ENCODE data around the gene TFAP2C.

Gene TFAP2C

DNA sequence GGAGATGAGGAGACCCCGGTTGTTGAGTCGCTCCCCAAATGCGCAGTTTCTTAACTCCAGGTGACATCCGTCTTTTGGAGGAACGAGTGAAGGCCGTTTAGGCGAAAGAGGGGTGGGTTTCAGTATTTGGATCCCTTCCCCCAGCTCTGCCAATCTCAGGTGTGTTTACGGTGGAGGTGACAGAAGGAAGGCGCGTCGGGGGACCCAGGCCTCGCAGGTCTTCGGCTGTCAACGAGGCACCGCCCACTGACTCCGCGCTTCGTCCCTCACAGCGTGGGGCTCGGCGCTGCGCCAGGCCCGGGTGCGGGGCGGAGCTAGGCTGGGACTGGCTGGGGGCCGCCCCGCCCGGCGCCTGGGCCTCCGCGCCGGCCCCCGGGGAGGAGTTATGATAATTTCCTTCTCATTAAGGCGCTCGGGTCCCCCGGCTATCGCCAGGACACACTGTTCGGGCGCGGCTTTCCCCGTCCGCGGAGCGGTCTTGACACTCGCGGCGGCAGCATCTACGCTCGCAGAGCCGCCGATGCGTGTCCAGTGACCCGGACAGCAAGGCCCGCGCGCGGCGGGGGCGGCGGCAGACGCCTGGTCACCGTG lies at the start of gene TFAP2C:
Gene TFAP2C, plus strand, starts transcription at position 434 of the 591 bp plus-strand sequence. CDS start 239 bp downstream, outside the sequence.
- no peak for DNase-seq

DNA sequence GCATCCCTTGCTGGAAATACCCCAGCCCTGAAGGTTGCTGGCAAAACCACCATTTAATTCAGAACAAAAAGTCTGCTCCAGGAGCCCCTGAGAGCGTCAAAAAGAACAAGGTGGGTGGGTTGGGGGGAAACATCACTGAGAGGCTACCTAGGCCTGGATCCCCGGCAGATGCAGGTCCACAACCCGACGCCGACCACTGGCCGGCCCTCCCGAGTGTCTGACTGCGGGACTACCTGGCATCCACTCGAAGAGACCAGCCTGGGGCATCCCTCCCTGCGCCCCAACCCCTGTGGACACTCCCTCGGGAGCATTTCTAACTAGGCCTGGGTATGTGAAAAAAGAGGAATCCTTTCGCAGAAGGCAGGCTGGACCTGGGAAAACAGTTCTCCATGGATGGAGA lies 48.9 kb upstream of the TFAP2C start:
- DNase-seq, result no peak

GRCh38 chr20:56581701-56582100 lies 47.4 kb upstream of the TFAP2C start:
- no peak for DNase-seq

DNA sequence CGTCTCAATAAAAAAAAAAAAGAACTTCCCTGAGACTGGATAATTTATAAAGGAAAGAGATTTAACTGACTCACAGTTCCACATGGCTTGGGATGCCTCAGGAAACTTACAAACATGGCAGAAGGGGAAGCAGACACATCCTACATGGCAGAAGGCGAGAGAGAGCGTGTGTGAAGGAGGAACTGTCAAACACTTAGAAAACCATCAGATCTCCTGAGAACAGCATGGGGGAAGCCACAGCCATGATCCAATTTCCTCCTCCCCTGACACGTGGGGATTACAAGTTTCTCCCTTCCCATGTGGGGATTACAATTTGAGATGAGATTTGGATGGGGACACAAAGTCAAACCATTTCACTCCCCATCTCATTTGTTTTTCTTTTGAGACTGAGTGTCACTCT lies 46.6 kb upstream of the TFAP2C start:
- no peak for DNase-seq

- DNase-seq, result no peak
These were observed 44.2 kb upstream of the TFAP2C start for GRCh38 chr20:56584916-56585315.

DNA sequence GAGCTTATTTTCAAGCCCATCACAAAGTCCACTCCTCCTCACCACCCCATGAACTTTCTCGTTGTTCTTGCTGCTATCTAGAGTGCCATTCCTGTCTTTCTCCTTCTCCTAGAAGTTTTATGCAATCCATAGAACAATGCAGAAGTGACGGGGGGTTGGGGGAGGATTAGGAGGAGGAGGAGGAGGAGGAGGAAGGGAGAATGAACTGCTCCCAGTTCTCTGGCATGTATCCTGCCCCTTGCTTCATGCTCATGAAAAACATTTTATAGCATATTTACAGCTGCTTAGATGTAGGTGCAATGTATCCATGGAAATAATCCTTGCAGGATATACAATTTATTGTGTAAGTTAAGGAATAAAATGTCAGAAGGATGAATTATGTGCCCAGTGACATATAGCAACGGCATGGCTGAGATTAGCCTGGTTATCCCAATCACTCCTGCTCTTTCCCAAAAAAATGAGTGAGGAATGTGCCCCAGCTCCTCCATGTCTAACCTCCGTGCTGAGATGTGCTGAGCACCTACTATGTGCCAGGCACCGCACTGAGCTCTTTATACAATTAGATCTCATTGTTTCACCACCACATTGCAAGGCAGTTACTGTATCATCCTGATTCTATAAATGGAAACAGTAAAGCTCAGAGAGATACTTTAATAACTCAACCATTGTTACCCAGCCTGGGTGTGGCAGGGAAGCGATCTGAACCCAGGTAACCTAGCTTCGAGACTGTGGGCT lies 41.6 kb upstream of the TFAP2C start:
- DNase-seq, result no peak

DNA sequence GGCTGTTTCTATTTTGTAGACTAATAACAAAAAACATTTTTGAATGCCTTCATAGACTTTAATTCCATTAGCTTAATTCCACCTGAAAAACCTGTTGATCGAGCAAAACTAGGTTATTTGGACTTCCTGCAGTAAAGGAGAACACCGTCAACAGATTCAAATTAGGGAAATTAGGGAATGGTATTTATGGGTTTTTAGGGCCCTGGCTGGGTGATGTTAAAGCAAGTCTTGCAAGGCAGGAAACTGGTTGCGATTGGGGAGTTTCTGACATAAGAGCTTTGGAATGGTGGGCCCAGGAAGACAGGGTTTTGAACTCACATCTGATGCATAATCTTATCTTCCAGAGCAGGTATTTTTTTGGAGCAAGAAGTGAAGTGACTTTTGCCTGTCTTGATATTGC lies 40.1 kb upstream of the TFAP2C start:
- no peak for DNase-seq

DNA sequence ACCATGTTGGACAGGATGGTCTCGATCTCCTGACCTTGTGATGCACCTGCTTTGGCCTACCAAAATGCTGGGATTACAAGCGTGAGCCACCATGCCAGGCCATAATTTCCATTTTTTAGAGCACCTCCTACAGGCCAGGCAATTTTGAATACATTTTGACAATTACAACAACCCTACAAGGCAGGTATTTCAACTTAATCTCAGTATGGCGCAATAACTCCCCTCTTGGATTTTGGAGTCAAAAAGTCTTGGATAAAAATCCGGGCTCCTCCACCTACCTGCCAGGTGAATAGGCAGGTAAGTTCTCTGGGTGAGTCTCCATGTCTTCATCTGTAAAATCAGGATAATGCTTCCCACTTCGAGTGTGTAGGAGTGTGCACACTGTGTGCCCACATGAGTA lies 39.5 kb upstream of the TFAP2C start:
- DNase-seq, result no peak

GRCh38 chr20:56590888-56591287 lies 38.2 kb upstream of the TFAP2C start:
- DNase-seq, result no peak

DNA sequence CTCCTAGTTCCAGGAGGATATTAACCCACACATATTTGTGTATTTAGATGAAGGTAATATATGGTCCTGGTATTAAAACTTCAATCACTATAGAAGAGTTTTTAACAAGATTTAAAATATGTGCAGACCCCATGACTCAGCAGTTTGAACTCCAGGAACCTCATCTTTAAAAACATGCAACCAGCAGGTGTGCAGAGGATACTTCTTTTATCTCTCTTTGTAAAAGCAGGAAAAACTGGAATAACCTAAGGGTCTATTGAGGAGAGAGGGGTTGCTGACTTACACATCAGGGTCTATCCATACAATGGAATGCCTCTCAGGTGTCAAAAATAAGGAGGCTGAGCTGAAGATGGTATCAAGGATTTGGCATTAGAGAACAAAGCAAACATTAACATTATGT lies 36.9 kb upstream of the TFAP2C start:
- no peak for DNase-seq

GRCh38 chr20:56592817-56593216 lies 36.3 kb upstream of the TFAP2C start:
- DNase-seq, result no peak

GRCh38 chr20:56595746-56596475 lies 33.2 kb upstream of the TFAP2C start:
- no peak for DNase-seq

GRCh38 chr20:56601166-56601565 lies 27.9 kb upstream of the TFAP2C start:
- no peak for DNase-seq

DNA sequence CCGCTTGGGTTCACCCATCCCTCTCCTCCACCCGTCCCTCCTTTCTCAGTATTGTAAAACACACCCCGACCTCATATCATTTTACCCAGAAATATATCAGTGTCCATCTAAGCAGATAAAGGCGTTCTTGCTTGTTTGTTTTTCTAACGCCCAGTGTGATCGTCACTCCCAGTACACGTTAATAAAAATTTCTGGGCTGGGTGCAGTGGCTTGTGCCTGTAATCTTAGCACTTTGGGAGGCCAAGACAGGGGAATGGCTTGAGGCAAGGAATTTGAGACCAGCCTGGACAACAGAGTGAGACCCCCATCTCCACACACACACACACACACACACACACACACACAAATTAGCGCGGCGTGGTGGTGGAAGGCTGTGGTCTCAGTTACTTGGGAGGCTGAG lies 24.4 kb upstream of the TFAP2C start:
- DNase-seq, result no peak

GRCh38 chr20:56605261-56605996 lies 23.7 kb upstream of the TFAP2C start:
- DNase-seq, result no peak

- no peak for DNase-seq
These were observed 22.7 kb upstream of the TFAP2C start for GRCh38 chr20:56606174-56606945.

- DNase-seq, result no peak
These were observed 21.9 kb upstream of the TFAP2C start for GRCh38 chr20:56607061-56607704.

- no peak for DNase-seq
These were observed 20.7 kb upstream of the TFAP2C start for GRCh38 chr20:56608376-56608775.

DNA sequence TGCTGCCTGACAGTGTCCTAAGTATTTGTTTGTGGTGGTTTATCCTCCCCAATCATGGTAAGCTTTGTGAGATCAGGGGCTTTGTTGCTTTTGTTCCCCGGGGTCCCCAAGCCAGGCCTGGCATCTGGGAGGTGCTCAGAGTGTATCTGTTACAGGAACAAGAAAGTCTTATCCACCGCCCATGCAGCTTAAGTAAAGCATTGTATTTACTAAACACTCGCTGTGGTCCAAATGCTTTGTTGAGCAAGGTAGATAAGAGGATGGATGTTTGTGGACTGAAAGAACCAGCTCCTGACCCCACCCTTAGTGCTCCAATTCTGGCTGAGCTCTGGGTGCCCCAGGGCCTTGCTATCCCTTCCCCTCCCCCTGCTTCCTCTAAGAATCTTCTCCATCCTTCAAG lies 19.8 kb upstream of the TFAP2C start:
- DNase-seq, result no peak

DNA sequence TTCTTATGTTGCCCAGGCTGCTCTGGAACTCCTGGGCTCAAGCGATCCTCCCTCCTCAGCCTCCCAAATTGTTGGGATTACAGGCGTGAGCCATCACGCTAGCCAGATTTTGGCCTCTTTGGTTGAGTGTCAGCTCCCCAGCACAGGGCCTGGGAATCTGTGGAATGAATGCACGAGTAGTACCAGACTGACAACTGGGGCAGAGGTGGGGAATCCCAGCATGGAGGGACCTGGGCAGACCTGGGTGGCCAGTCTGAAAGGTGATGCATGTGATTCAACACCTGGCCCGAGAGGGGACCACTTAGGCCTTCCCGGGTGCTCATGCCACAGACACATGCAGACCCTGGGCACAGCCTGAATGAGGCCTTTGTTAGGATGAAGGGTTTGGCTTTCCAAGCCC lies 19.0 kb upstream of the TFAP2C start:
- DNase-seq, result no peak

DNA sequence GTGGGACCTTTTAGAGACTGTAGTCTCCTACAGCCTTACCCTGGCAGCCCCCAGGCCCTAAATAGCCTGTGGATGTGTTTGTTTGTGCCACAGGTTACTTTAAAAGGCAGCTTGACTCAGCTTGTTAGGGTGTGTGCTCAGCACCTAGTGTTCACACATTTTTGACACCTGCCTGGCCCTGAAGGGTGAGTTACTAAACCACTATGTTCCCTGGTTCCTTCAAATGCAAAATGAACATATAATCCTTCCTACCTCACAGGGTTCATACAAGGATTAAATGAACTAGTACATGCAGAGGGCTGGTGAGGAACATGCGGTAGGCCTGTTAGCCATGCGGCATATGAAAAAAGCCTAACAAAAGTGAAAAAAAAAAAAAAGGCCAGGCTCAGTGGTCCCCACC lies 14.9 kb upstream of the TFAP2C start:
- no peak for DNase-seq

- DNase-seq, result no peak
These were observed 12.4 kb upstream of the TFAP2C start for GRCh38 chr20:56616716-56617115.

Measured in C1 segment of cervical spinal cord (tissue), 14 donors.